Panc1 (cell line): ENCODE measurements around the gene RETREG3. TPM values are rescaled to one million over a fixed set of nuclear protein-coding genes. Genes with fewer than 3 reads are reported as not detected.

Experiments
- ATAC-seq: fragments of 200-7000 bp; cut with Tn5 transposase; 2 replicates; pipeline ENCODE4 v1.9.1; 2020; ENCODE audit warnings: mild to moderate bottlenecking, moderate library complexity
- BruUV-seq: library from RNA; stranded (reverse); fragments of 400-500 nt; replicated peaks from 2 replicates; lab custom pipeline; 2021; lab: Mats Ljungman, UMichigan
- CTCF ChIA-PET: fragments of 300-600 bp; sonication (Branson Sonifier 250); formaldehyde crosslinking; loops from one replicate; lab custom pipeline; 2022; ENCODE audit warnings: antibody characterized with exemption; lab: Charles Lee
- POLR2A ChIA-PET: fragments of 300-600 bp; sonication (Branson Sonifier 250); formaldehyde crosslinking; loops from one replicate; lab custom pipeline; 2022; ENCODE audit warnings: antibody characterized with exemption; lab: Charles Lee
- DNase-seq: peaks from one replicate; pipeline ENCODE4 v3.0.0-alpha.2; 2010; ENCODE audit warnings: low read depth, low spot score
- H3K27ac ChIP-seq: 2 replicates; pipeline ENCODE4 v1.5.1; 2011; ENCODE audit warnings: mild to moderate bottlenecking, low read length, inconsistent platforms
- H3K27me3 ChIP-seq: fragments of 200-500 bp; sonication (Bioruptor generic); 2 replicates; pipeline ENCODE4 v1.6.0; 2014; ENCODE audit warnings: low read length, inconsistent platforms; ENCODE audit not compliant: control insufficient read depth, insufficient read depth
- H3K36me3 ChIP-seq: fragments of 200-500 bp; sonication (Bioruptor generic); 2 replicates; pipeline ENCODE4 v1.5.1; 2014; ENCODE audit warnings: inconsistent platforms, mild to moderate bottlenecking, low read length, moderate library complexity; ENCODE audit not compliant: control insufficient read depth, insufficient read depth
- H3K4me1 ChIP-seq: 2 replicates; pipeline ENCODE4 v1.5.1; 2011; ENCODE audit warnings: inconsistent platforms, mild to moderate bottlenecking, low read length, moderate library complexity; ENCODE audit not compliant: control insufficient read depth, insufficient read depth
- H3K4me3 ChIP-seq, 2 experiments: 2 replicates each; pipeline ENCODE4 v1.5.1; 2011 to 2012; ENCODE audit warnings: low read depth in 2 of 2, low read length in 2 of 2, mild to moderate bottlenecking in 2 of 2, inconsistent platforms in 1 of 2, moderate library complexity in 1 of 2
- H3K9me3 ChIP-seq: fragments of 200-500 bp; sonication (Bioruptor generic); 2 replicates; pipeline ENCODE4 v1.5.1; 2014; ENCODE audit warnings: low read depth, mild to moderate bottlenecking, inconsistent platforms, low read length, moderate library complexity; ENCODE audit not compliant: control insufficient read depth, insufficient read depth
- CTCF ChIP-seq: fragments of 450-650 bp; IDR thresholded peaks from 2 replicates; pipeline ENCODE4 v1.5.1; 2017; ENCODE audit warnings: mild to moderate bottlenecking
- POLR2AphosphoS5 ChIP-seq: IDR thresholded peaks from 2 replicates; pipeline ENCODE4 v1.6.1; 2012; ENCODE audit warnings: mild to moderate bottlenecking, low read depth, low read length, moderate library complexity
- REST ChIP-seq, 2 experiments: IDR thresholded peaks; 2 replicates each; pipeline ENCODE4 v1.6.1; 2011 to 2012; ENCODE audit warnings: low read depth in 2 of 2, control low read depth in 1 of 2, low read length in 1 of 2, mild to moderate bottlenecking in 1 of 2, moderate library complexity in 1 of 2; ENCODE audit not compliant: insufficient read depth in 1 of 2
- SIN3A ChIP-seq: IDR thresholded peaks from 2 replicates; pipeline ENCODE4 v1.6.1; 2012; ENCODE audit warnings: low read depth, mild to moderate bottlenecking, low read length, moderate library complexity, borderline replicate concordance; ENCODE audit not compliant: insufficient read depth
- TCF7L2 ChIP-seq: IDR thresholded peaks from 2 replicates; pipeline ENCODE4 v1.6.1; 2011; ENCODE audit warnings: mild to moderate bottlenecking, low read depth, low read length, inconsistent platforms
- in situ Hi-C: cut with HindIII; loops from 2 replicates; pipeline ENCODE4 v1.10.0; 2016; ENCODE audit warnings: low sequenced_read_pairs, low pct_unique_long_range_greater_than_20kb
- intact Hi-C: fragments of 100-400 bp; cut with micrococcal nuclease; formaldehyde crosslinking; loops from one replicate; pipeline ENCODE4 v1.10.0; 2022; ENCODE audit not compliant: unreplicated experiment
- total RNA-seq: library from RNA; stranded (reverse); gene quantifications from one replicate; pipeline ENCODE4 v1.2.1, GENCODE V29; 2021; ENCODE audit not compliant: unreplicated experiment

RETREG3 gene
- total RNA-seq, 1 experiment from 2014 or later, result 42.3 TPM

GRCh38 chr17:42536372-42537155 is 72.6 kb downstream of the RETREG3 start:
- peak; percentile 84 for ATAC-seq
- Histone ChIP-seq H3K9me3 (no peaks in the 10 kb centered on the region), H3K4me3 (peak overlapping the region; percentile 62 to 76), H3K4me1 (peaks cover 35% of the 10 kb centered on the region), H3K27me3 (no peaks in the 10 kb centered on the region), H3K27ac (peak overlapping the region; percentile 79), H3K36me3 (no peaks in the 10 kb centered on the region; the same call in 1 of the 2 replicates)
- CTCF ChIA-PET, result interaction anchor here (0.5 kb wide), 1 partner anchor 140 kb away, joined by 3 read pairs; no protein-coding TSS in a partner anchor
- BruUV-seq, result no TSS peak
- TF ChIP-seq REST (IDR thresholded peaks at IDR 0.05; ENCODE audit: insufficient read depth in 1 of 2, low read depth in 2 of 2, low read length in 1 of 2) (no peak), CTCF (no peak), TCF7L2 (no peak), POLR2AphosphoS5 (no peak; the same call in 1 of the 2 replicates), SIN3A (no peak; the same call in 1 of the 2 replicates)
- DNase-seq, result no peak
- POLR2A ChIA-PET, result no interaction called here
- in situ Hi-C loops, result no loop called here
- intact Hi-C loops, result no loop called here

- DNase-seq (no peak), ATAC-seq (peak; percentile 90)
- no TSS peak for BruUV-seq
- ChIA-PET CTCF (interaction anchor here (0.5 kb wide), 1 partner anchor 140 kb away, joined by 3 read pairs; no protein-coding TSS in a partner anchor), POLR2A (no interaction called here)
- peak within 1 kb of the TSS; percentile 98 for H3K27ac ChIP-seq
- intact Hi-C loops, result no loop called here
- H3K36me3 ChIP-seq, result no peaks in the 10 kb centered on the region; the same call in 1 of the 2 replicates
- no peak for TF ChIP-seq CTCF
- peak; percentile 59; the same call in 1 of the 2 replicates for TF ChIP-seq SIN3A
- no peak for TF ChIP-seq REST (IDR thresholded peaks at IDR 0.05; ENCODE audit: insufficient read depth in 1 of 2, low read depth in 2 of 2, low read length in 1 of 2)
- no peak for TF ChIP-seq TCF7L2
- peak; percentile 58 for TF ChIP-seq POLR2AphosphoS5
- H3K9me3 ChIP-seq, result no peaks in the 10 kb centered on the region
- no peaks in the 10 kb centered on the region for H3K27me3 ChIP-seq
- peak within 1 kb of the TSS; percentile 62 to 76 for H3K4me3 ChIP-seq
- H3K4me1 ChIP-seq, result peaks cover 38% of the 10 kb centered on the region
- in situ Hi-C loops, result no loop called here
These were observed 73.2 kb downstream of the RETREG3 start, which contains the start of gene NAGLU for GRCh38 chr17:42536048-42536371. NAGLU (plus strand) TSS chr17:42536241; CDS start chr17:42536273, 32 bp downstream.
